GM18858 (cell line): ENCODE data around the gene NF1.
"Not testable (repeated sequence)": the region's sequence is repeated elsewhere in the genome, so short reads cannot be mapped to it uniquely, and the experiment has no call there.

Experiments used
- ATAC-seq: cut with Tn5 transposase; IDR thresholded peaks from one replicate; pipeline ENCODE4 v1.9.1; 2021; ENCODE audit not compliant: unreplicated experiment

Gene NF1, protein sequence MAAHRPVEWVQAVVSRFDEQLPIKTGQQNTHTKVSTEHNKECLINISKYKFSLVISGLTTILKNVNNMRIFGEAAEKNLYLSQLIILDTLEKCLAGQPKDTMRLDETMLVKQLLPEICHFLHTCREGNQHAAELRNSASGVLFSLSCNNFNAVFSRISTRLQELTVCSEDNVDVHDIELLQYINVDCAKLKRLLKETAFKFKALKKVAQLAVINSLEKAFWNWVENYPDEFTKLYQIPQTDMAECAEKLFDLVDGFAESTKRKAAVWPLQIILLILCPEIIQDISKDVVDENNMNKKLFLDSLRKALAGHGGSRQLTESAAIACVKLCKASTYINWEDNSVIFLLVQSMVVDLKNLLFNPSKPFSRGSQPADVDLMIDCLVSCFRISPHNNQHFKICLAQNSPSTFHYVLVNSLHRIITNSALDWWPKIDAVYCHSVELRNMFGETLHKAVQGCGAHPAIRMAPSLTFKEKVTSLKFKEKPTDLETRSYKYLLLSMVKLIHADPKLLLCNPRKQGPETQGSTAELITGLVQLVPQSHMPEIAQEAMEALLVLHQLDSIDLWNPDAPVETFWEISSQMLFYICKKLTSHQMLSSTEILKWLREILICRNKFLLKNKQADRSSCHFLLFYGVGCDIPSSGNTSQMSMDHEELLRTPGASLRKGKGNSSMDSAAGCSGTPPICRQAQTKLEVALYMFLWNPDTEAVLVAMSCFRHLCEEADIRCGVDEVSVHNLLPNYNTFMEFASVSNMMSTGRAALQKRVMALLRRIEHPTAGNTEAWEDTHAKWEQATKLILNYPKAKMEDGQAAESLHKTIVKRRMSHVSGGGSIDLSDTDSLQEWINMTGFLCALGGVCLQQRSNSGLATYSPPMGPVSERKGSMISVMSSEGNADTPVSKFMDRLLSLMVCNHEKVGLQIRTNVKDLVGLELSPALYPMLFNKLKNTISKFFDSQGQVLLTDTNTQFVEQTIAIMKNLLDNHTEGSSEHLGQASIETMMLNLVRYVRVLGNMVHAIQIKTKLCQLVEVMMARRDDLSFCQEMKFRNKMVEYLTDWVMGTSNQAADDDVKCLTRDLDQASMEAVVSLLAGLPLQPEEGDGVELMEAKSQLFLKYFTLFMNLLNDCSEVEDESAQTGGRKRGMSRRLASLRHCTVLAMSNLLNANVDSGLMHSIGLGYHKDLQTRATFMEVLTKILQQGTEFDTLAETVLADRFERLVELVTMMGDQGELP (N-terminal part only)

DNA sequence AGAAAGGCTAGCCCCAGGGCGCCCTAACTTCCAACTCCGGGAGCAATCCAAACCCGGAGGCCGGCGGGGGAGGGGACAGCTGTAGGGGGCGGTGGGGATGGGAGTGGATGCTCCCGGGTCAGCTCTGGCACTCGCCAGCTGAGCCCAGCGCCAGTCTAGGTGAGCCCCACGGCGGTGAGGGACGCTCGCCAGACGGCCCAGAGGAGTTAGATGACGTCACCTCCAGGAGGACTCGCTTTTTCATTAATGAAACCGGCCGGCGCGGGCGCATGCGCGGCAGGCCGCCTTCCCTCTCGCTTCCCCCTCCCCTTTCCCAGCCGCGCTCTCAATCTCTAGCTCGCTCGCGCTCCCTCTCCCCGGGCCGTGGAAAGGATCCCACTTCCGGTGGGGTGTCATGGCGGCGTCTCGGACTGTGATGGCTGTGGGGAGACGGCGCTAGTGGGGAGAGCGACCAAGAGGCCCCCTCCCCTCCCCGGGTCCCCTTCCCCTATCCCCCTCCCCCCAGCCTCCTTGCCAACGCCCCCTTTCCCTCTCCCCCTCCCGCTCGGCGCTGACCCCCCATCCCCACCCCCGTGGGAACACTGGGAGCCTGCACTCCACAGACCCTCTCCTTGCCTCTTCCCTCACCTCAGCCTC, at the start of gene NF1:
Gene NF1, plus strand, starts transcription at position 378 of the 636 bp plus-strand sequence. CDS start 333 bp downstream, outside the sequence.
- ATAC-seq: peak; percentile 67

DNA sequence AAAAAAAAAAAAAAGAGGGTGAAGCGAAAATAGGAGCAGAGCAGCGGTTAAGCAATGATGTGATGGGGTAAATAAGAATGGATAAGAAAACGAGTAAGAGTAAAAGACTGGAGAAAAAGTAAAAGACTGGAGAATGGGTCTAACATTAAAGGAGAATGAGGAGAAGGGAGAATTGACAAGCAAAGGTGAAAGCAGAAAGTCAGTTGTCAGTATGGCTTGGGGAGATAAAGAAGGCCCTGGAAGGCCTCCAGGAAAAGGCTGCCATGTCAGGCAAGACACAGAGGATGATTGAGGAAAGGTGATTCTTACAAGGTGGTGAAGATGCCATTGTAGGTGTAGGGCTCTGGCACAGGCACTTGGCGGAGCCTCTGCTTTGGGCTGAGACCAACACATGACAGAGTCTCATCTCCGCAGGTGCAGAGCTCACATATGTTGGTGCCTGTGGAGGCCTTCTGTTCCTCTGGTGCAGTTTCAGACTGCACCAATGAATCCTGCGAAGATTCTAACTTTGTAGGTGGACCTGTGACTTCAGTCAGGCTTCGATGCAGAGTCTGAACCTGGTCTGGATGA, 47.8 kb upstream of the NF1 start:
- not testable (repeated sequence) for ATAC-seq

DNA sequence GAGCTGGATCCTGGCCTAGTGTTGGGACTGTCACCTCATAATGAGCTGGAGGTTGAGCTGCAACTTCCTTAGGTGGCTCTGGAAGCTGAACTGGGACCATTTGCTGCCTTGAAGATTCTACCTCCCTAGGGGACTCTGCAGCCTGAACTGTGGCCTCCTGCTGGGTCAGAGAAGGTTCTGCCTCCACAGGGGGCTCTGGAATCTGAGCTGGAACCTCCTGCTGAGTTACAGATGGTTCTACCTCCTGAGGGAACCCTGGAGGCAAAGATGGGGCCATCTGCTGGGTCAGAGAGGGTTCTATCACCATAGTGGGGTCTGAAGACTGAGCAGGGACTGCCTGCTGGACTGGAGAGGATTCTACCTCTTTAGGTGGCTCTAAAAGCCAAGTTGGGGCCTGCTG, 46.6 kb upstream of the NF1 start:
- ATAC-seq: no peak

DNA sequence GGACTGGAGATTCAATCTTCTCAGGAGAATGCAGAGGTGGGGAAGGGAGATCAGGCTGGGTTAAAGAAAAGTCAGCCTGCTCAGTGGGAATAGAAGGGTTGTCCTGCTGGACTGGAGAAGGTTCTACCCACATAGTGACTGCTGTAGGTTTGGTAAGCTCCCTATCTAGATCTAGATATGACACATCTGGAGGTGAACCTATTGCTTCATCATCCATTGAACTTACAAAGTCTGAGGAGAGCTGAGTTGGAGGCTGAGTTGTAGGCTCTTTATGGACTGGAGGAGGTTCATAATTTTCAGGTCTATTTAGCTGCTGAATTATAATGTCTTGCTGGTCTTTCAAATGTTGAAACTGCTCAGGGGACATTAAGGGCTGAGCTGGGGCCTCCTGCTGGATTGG, 46.0 kb upstream of the NF1 start:
- no peak for ATAC-seq

DNA sequence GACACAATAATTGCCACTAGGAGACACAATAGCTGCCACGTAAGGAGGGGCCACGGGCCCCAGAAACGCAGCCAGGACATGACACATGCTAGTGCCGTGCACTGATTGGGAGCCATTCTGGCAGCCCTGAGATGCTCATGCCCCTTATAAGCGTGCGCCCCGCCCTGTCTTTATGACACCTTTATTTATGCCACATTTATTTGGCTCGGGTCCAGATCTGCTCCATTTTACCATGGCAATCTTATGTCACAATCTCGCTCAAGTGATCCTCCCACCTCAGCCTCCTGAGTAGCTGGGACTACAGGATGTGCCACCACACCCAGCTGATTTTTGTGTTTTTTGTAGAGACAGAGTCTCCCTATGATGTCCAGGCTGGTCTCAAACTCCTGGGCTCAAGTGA, 43.8 kb upstream of the NF1 start:
- ATAC-seq: no peak

DNA sequence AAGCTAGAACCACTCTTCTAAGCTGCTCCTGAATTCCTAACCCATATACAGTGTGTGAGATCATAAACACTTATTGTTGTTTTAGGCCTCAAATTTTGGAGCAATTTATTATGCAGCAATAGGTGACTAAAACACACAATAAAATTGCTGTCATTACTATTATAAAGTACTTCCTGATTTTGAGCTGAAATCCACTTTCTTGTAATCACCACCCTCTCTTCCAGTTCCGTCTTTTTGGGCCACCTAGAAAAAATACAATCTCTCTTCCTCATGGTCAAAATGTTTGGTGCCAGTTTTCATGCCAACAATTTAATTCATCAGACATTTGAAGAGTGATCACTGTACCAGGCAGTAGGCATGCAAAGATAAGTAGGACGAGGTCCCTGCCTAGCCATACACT, 43.3 kb upstream of the NF1 start:
- no peak for ATAC-seq

DNA sequence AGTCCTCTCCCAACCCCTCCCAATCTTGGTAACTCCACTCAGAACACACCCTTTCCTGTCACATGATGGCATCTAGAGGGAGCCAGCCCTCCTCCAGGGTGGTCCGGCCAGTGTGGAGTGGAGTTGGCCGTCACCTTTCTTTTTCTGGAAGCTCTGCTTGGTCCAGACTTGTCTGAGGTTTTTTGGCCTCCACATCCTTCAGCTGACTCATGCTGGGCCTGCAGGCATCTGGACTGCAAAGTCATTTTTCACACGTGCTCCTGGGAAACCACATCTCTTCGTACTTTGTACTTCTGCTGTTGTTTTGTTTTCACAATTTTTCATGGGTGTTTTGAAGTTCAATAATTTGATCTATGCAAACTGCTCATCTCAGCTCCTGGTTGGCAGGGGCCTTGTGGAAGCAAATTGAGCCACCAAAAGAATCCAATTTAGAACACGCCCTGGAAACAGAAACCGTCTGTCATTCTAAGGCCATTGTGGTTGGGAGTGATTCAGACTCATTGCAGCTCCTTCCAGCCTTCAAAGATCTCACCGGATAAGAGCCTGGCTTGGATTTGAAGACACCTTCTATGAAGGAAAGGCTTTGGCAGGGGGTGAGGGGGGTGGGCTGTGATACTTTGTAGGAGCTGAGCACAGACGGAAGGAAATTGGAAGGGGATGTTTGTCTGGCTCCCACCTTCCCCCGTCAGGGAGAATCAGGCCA, 42.4 kb upstream of the NF1 start:
- ATAC-seq: no peak

DNA sequence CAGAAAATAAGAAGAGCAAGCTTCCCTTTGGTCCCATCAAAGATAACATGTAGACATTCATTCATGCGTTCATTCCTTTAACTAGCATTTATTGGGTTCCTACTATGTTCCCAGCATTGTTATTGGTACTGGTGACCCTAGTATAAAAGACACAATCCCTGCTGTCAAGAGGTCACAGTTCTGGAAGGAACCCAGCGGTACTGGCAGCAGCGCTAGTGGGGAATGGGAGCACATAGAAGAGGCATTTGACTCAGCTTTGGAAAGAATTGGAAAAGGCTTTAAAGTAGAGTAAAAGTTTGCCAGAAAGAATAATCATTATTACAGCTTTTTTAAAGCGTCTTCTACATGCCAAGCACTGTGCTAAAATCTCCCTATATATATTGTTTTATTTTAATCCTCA, 41.7 kb upstream of the NF1 start:
- ATAC-seq: no peak

DNA sequence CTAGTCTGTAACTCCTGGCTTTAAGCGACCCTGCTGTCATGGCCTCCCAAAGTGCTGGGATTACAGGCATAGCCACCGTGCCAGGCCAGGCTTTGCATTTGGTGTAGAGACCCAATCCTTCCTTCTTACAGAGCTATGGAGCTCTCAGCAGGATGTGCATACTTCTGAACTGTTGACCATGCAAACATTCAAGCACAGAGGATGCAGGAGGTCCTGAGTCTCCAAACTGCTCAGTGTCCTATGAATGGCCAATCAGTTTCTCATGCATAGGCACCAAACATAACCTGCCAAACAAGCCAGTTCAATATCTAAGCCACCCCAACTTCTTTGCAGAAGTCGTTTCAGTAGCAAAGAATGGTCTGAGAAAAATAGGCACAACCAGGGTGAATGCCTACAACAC, 40.0 kb upstream of the NF1 start:
- ATAC-seq: no peak

DNA sequence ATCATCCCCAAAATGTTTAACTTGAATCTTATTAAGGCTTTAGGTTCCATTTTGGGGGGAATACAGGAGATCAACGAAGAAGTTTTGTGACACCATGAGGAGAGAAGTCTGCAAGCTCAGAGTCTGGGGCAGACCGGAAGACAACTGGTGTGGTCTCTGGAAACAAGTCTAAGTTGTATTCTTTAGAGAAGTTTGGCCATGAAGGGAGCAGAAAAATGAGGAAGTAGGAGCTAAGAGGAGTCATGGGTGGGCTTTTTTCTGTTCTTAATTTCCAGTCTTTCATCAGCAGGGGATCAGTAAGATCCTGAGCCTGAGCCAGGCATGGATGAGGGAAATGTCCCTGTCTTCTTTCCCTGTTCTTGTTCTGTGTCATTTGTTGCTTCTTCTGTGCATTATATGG, 35.8 kb upstream of the NF1 start:
- no peak for ATAC-seq

DNA sequence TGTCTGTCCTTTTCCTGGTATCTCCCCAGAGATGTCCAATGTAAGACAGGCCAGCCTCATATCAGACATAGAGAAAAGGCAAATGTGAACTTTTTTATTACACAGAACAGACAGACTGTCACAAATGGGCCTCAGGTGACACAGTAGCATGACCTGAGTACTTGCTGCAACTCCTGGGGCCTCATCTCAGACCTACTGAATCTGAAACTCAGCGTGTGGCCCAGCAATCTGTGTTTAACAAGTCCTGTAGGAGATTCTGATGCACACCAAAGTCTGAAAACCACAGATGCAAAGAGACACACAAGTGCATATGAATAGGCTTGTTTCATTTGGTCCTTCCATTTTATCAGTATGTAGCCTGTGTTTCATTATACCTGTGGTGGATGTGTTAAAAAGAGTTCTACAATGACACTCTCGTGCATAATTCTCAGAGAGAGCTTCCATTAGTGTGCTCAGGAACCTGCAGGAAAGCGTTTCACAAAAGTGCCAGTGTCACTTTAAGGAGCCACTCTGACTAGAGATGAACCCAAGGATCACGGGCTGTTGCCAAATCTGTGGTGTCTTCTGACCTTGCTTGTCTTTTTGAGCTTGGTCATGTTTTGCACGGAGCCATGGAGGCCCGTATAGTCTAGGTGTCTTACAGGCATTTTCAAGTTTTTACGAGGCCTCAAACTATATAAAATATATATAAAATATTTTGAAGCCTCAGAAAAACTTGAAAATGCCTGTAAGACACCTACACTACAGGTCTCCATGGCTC, 33.8 kb upstream of the NF1 start:
- no peak for ATAC-seq

DNA sequence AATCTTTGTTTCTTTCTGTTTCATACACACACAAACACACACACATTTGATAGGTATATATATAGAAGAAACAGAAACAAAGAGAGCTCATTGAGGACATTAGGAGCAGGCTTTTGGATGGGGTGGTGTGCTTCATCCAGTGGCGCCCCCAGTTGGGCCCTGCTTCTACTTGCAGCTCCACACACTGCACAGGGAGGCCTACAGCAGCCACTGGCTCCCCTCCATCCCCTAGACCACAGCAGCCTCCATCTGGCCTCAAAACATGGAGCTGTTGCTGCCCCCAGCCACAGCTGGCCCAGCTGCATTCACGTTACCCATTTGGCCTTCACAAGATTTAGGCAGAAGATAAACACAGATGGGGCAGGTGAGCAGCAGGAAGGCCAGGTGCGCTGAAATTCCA, 33.1 kb upstream of the NF1 start:
- ATAC-seq: no peak

DNA sequence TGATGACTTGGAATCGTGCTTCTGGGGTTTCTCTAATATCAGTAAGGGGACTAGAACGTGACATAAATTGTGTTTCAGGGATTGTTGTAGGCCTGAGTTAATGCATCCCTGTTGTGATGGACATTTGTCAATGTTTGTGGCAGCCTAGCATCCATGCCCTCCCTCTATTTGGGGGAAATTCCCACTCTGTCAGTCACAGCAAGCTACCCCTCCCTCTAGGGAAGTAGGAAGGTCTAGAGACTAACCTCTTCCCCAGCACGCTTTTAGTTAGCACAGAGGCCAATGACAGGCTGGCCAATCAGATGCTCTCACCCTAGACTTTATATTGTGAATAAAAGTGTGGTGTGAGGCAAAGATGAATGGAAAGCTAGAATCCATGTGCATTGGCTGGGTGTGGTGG, 32.4 kb upstream of the NF1 start:
- no peak for ATAC-seq

DNA sequence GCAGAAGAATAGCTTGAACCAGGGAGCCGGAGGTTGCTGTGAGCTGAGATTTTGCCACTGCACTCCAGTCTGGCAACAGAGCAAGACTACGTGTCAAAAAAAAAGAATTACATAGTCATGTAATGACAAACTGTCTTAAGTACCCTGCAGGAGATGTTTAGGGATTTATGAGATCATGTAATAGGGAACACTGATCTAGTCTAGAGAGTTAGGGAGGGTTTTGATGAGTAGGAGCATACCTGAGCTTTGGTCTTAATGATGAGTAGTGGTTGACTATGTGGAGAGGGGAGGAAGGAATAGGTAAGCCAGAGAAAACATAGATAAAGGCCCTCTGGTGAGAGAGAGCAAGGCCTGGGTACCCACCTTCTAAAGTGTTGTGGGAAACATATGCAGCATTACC, 30.1 kb upstream of the NF1 start:
- ATAC-seq: no peak

DNA sequence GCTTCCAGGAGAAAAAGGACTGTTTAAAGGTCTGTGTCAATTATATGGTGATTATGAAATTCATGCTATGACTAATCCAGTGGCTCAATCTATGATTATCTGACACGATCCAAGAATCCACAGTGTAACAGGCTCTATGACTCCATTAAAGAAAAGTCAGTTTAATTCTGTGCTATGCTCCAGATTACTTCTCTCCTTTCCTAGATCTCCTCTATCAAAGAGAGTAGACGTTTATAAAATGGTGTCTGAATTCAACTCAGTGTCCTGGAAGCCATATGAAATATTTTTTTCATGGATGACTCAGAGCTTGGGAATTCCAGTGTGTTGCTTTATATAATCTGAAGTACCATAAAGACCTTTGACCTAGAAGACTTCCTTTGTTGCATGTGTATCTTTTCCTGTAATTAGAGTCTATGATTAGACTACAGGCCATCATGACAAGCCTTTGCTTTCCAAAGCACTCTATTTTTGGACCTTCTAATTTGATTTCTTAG, 27.0 kb upstream of the NF1 start:
- ATAC-seq: no peak

DNA sequence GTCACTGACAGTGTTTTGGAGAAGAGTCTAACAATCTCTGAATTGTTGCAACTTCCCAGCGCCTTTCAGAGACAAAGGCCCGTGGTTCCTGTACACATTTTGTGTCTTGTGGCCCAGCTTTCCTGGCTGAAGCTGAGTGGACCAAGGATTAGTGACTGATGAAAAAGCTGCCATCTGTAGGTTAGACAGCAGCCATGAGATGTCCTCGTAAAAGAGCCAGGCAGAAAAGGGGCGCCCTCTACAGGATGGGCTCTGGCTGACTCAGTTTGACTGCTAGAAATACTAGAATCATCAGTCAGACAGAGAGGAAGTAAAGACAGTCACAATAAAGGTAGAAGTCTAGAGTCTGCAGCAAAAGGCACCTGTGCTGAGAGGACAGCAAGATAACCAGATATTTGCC, 26.5 kb upstream of the NF1 start:
- ATAC-seq: no peak

DNA sequence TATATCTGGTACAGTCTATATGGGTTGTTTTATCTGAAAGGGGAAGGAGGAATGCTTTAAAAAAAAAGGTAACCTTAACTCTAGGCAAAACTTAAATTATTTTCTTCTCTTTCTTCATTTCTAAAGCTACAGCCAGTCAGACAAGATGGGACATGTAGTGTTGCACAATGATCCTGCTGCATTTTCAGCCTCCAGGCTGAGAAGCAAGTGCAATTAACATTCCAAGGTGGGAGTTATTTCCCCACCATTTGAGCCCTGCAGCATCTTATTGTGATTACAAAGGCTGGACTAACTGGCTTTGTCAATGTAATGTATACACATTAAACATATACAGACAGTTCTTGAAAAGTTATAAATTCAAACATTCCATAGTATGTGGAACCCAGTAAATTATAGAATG, 22.6 kb upstream of the NF1 start:
- no peak for ATAC-seq

DNA sequence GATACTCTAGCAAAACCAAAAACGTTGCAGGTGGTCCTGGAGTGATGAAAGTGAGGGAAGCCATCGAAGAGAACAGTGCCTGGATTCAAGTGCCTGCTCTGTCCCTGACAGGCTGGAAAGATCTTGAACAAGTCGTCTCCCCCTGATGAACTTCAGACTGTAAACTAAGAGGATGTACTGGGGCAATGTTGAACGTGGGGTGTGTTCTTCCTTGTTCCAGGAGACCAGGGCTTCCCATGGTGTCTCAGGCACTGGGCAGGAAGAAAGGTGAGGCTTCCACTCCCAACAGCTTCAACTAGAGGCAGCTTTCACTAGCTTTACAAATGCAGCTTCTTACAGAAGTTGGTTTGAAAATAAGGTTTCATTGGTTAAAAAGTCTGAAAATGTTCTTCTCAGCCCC, 21.4 kb upstream of the NF1 start:
- no peak for ATAC-seq
